GM19043 (cell line): ENCODE results near the gene LPAR3.
A peak's percentile ranks its signal among the peaks of the same experiment; 100 is the strongest.

Experiments
- ATAC-seq: cut with Tn5 transposase; IDR thresholded peaks from one replicate; pipeline ENCODE4 v1.9.1; 2021; ENCODE audit warnings: low read depth; ENCODE audit not compliant: unreplicated experiment

LPAR3 gene

GRCh38 chr1:84859866-84860265, 33.1 kb downstream of the LPAR3 start:
- no peak for ATAC-seq

- no peak for ATAC-seq
Measured at GRCh38 chr1:84857906-84858305, 35.1 kb downstream of the LPAR3 start.

GRCh38 chr1:84856726-84857270, 36.2 kb downstream of the LPAR3 start:
- no peak for ATAC-seq

GRCh38 chr1:84855691-84856630, 37.0 kb downstream of the LPAR3 start:
- no peak for ATAC-seq

GRCh38 chr1:84855168-84855567, 37.8 kb downstream of the LPAR3 start:
- ATAC-seq = no peak

- peak; percentile 96 for ATAC-seq
Measured at GRCh38 chr1:84853741-84854721, 39.0 kb downstream of the LPAR3 start.

GRCh38 chr1:84851839-84852238, 41.2 kb downstream of the LPAR3 start:
- no peak for ATAC-seq

GRCh38 chr1:84849357-84849975, 43.5 kb downstream of the LPAR3 start:
- ATAC-seq = no peak

- ATAC-seq = no peak
Measured at GRCh38 chr1:84847253-84848250, 45.5 kb downstream of the LPAR3 start.

- ATAC-seq = no peak
Measured at GRCh38 chr1:84846387-84846786, 46.6 kb downstream of the LPAR3 start.

GRCh38 chr1:84845357-84845756, 47.6 kb downstream of the LPAR3 start:
- ATAC-seq = no peak

GRCh38 chr1:84844094-84844493, 48.9 kb downstream of the LPAR3 start:
- ATAC-seq = no peak

GRCh38 chr1:84842748-84843231, 50.2 kb downstream of the LPAR3 start:
- no peak for ATAC-seq

GRCh38 chr1:84841971-84842370, 51.0 kb downstream of the LPAR3 start:
- ATAC-seq = no peak

- ATAC-seq = no peak
Measured at GRCh38 chr1:84840346-84840745, 52.7 kb downstream of the LPAR3 start.

- ATAC-seq = no peak
Measured at GRCh38 chr1:84839544-84839943, 53.5 kb downstream of the LPAR3 start.

- ATAC-seq = no peak
Measured at GRCh38 chr1:84836145-84836544, 56.9 kb downstream of the LPAR3 start.

- ATAC-seq = no peak
Measured at GRCh38 chr1:84835169-84835568, 57.8 kb downstream of the LPAR3 start.

- ATAC-seq = no peak
Measured at GRCh38 chr1:84834419-84835064, 58.5 kb downstream of the LPAR3 start.
